Measurements from ENCODE around the gene IRGC. TPM values are rescaled to one million over a fixed set of nuclear protein-coding genes. Genes with fewer than 3 reads are reported as not detected.

IRGC gene
- total and polyA plus RNA-seq, 2 of the 4 experiments (the other 2 are of a cell fraction): not detected

DNA sequence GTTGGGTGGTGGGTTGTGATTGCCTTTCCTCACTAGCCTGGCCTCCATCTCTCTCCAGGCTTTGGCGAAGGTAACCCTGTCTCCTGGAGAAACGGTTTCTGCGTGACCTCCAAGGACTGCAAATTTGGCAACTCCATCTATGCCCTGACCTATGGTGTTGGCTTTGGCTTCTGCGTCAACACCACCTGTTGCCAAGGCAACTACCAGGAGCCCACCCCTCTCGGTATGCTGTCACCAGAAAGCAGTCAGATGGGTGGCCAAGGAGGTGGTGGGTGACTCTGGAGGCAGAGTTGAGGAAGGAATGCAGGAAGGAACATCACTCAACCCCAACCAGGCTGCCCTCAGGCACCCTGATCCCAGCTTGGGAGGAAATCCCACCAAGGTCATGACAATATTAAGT is 18.6 kb upstream of the IRGC start:
- Histone ChIP-seq H3K18ac (ENCODE audit: low read depth, low read length) (no peak overlapping the region), H3K23ac (ENCODE audit: low read depth, low read length) (no peak overlapping the region), H4K91ac (ENCODE audit: insufficient read depth, low read depth, low read length) (no peak overlapping the region), H3K4me1 (ENCODE audit: control insufficient read depth, insufficient read depth, low read length) (peaks cover 5% of the 10 kb centered on the region), H4K8ac (ENCODE audit: low read depth in 2 of 2, low read length in 2 of 2) (no peak overlapping the region), H2AFZ (replicated peaks; ENCODE audit: low read length, poor library complexity) (no peak overlapping the region), H3K9ac (ENCODE audit: low read depth, low read length) (no peak overlapping the region), H2BK120ac (ENCODE audit: low read depth, low read length) (no peak overlapping the region), H3K56ac (ENCODE audit: extremely low read depth, insufficient read depth, low read length) (no peak overlapping the region), H2BK15ac (ENCODE audit: low read depth, low read length) (no peak overlapping the region), H3K9me3 (ENCODE audit: control insufficient read depth, insufficient read depth, low read length) (peaks cover 8% of the 10 kb centered on the region), H3K27me3 (ENCODE audit: control insufficient read depth, insufficient read depth, low read length) (no peaks in the 10 kb centered on the region; the same call in 1 of the 2 replicates), H3K4me2 (ENCODE audit: low read depth, low read length) (no peak overlapping the region), H3K4me3 (ENCODE audit: insufficient read depth, low read depth, low read length) (no peak overlapping the region), H2AK5ac (ENCODE audit: low read depth, low read length) (no peak overlapping the region), H3K9me1 (ENCODE audit: insufficient read depth, low read length) (peaks cover 4% of the 10 kb centered on the region; the same call in 1 of the 2 replicates), H2BK5ac (ENCODE audit: low read depth, low read length, poor library complexity, severe bottlenecking) (no peak overlapping the region), H3K36me3 (ENCODE audit: control insufficient read depth, insufficient read depth, low read length) (no peaks in the 10 kb centered on the region), H2BK20ac (ENCODE audit: low read depth, low read length) (no peak overlapping the region), H3K4ac (ENCODE audit: low read depth, low read length) (no peak overlapping the region), H2AK9ac (replicated peaks; ENCODE audit: low read depth, low read length, poor library complexity) (no peak overlapping the region), H3K14ac (replicated peaks; ENCODE audit: low read depth, low read length) (no peak overlapping the region), H3K27ac (ENCODE audit: insufficient read depth, low read length) (no peak overlapping the region), H4K20me1 (ENCODE audit: insufficient read depth, low read length) (no peaks in the 10 kb centered on the region), H4K5ac (ENCODE audit: low read depth, low read length) (no peak overlapping the region), H3K79me1 (ENCODE audit: low read depth in 1 of 2, low read length in 2 of 2) (no peaks in the 10 kb centered on the region)
- intact Hi-C loops (cut with micrococcal nuclease): no loop called here
- no peak for TF ChIP-seq RFX5 (IDR thresholded peaks at IDR 0.05; ENCODE audit: low read depth, low read length)
- TF ChIP-seq BHLHE40 (IDR thresholded peaks at IDR 0.05; ENCODE audit: low read depth, low read length): no peak
- TF ChIP-seq MAFK (IDR thresholded peaks at IDR 0.05; ENCODE audit: low read depth, low read length): no peak
- no peak for TF ChIP-seq USF2 (IDR thresholded peaks at IDR 0.05; ENCODE audit: low read depth, low read length)
- no peak for TF ChIP-seq ELK1 (IDR thresholded peaks at IDR 0.05; ENCODE audit: borderline replicate concordance, low read depth, low read length)
- no peak for TF ChIP-seq RCOR1 (IDR thresholded peaks at IDR 0.05; ENCODE audit: insufficient replicate concordance, low read length)
- TF ChIP-seq FOS (IDR thresholded peaks at IDR 0.05; ENCODE audit: low read depth, low read length): no peak
- TF ChIP-seq CHD1 (IDR thresholded peaks at IDR 0.05; ENCODE audit: low read depth, low read length): no peak
- TF ChIP-seq NFE2L2 (IDR thresholded peaks at IDR 0.05; ENCODE audit: low read depth, low read length): no peak
- no peak for TF ChIP-seq RAD21 (IDR thresholded peaks at IDR 0.05; ENCODE audit: low read length)
- CTCF ChIA-PET: no interaction called here
- no peak for DNase-seq
- no TSS peak for BruUV-seq (replicated peaks)
- 93% methylated on average over 3 of the region's 5 CpGs; no CpG with 5 or more reads in 1 of the 2 experiments for WGBS, 2 experiments (ENCODE audit: extremely low coverage in 2 of 2, insufficient read length in 1 of 2)
- POLR2A ChIA-PET (ENCODE audit: unreplicated experiment): interaction anchor here (0.6 kb wide), 1 partner anchor 27 kb away, joined by 3 read pairs; the partner anchor contains the start of gene PLAUR
- ATAC-seq (ENCODE audit: low read depth): no peak
- dilution Hi-C loops (cut with HindIII; ENCODE audit: low sequenced_read_pairs, unreplicated experiment): no loop called here
- in situ Hi-C loops (cut with MboI; ENCODE audit: low sequenced_read_pairs): no loop called here

All from IMR-90 (cell line).